ENCODE data around the gene INPP5B. TPM values are rescaled to one million over a fixed set of nuclear protein-coding genes. Genes with fewer than 3 reads are reported as not detected.
"Not testable (repeated sequence)": the region's sequence is repeated elsewhere in the genome, so short reads cannot be mapped to it uniquely, and the experiment has no call there.

INPP5B gene
- total and polyA plus RNA-seq, 11 donors: 6.5 to 16.2 (median 12.1) TPM

- WGBS, 4 donors: 50 to 55% (median 55%) methylated on average over 6 of the region's 6 CpGs
- H3K9me3 ChIP-seq, H3K4me3 ChIP-seq, H3K27ac ChIP-seq, H3K27me3 ChIP-seq, H3K4me1 ChIP-seq, DNase-seq: not testable (repeated sequence)
- TF ChIP-seq CTCF (IDR thresholded peaks at IDR 0.05): peak in 11 of 12 donors; percentile 44 to 73 (median 60)
- intact Hi-C loops (cut with DNase I): loop anchor here in 9 of 10 donors (2.0 to 5.0 kb wide), 4 partner anchors 82 to 88 kb away; no protein-coding TSS in a partner anchor
- peaks cover 0 to 97% (median 88%) of the 10 kb centered on the region in 9 donors for H3K36me3 ChIP-seq
- ATAC-seq: peak in 3 of 4 donors; percentile 49 to 66 (median 52)
Measured at GRCh38 chr1:37975083-37975482, 28.2 kb upstream of the INPP5B start.

GRCh38 chr1:37974567-37974966 is 27.7 kb upstream of the INPP5B start:
- ATAC-seq: no peak
- WGBS, 4 donors: 96 to 97% (median 97%) methylated on average over 5 of the region's 5 CpGs
- Histone ChIP-seq H3K27me3 (no peaks in the 10 kb centered on the region), H3K27ac (no peak overlapping the region), H3K9me3 (no peaks in the 10 kb centered on the region), H3K36me3 (peaks cover 0 to 97% (median 88%) of the 10 kb centered on the region in 9 donors), H3K4me1 (peaks cover 0 to 5% (median 0%) of the 10 kb centered on the region in 12 donors), H3K4me3 (no peak overlapping the region)
- TF ChIP-seq POLR2A (IDR thresholded peaks at IDR 0.05): no peak
- TF ChIP-seq CTCF (IDR thresholded peaks at IDR 0.05): no peak
- intact Hi-C loops (cut with DNase I): loop anchor here in 2 of 10 donors (2.0 kb wide), 2 partner anchors 82 to 86 kb away; no protein-coding TSS in a partner anchor
- no peak for DNase-seq

- H3K4me3 ChIP-seq, H3K9me3 ChIP-seq, H3K27ac ChIP-seq, H3K27me3 ChIP-seq, DNase-seq, H3K4me1 ChIP-seq, ATAC-seq: not testable (repeated sequence)
- 92 to 96% (median 96%) methylated on average over 5 of the region's 5 CpGs for WGBS, 4 donors
- intact Hi-C loops (cut with DNase I): loop anchor here in 2 of 10 donors (2.0 kb wide), 2 partner anchors 81 to 85 kb away; no protein-coding TSS in a partner anchor
- H3K36me3 ChIP-seq: peaks cover 0 to 97% (median 88%) of the 10 kb centered on the region in 9 donors
Measured at GRCh38 chr1:37973684-37974083, 26.8 kb upstream of the INPP5B start.

- no peak overlapping the region for H3K4me3 ChIP-seq
- H3K4me1 ChIP-seq: no peaks in the 10 kb centered on the region
- no peaks in the 10 kb centered on the region for H3K27me3 ChIP-seq
- no peak overlapping the region for H3K27ac ChIP-seq
- ATAC-seq (no peak), DNase-seq (no peak)
- no peak for TF ChIP-seq CTCF (IDR thresholded peaks at IDR 0.05)
- no peak for TF ChIP-seq POLR2A (IDR thresholded peaks at IDR 0.05)
- 91 to 97% (median 94%) methylated on average over 4 of the region's 4 CpGs for WGBS, 4 donors
- H3K36me3 ChIP-seq: peaks cover 0 to 94% (median 84%) of the 10 kb centered on the region in 9 donors
- no peaks in the 10 kb centered on the region for H3K9me3 ChIP-seq
- intact Hi-C loops (cut with DNase I): no loop called here
Measured at GRCh38 chr1:37965301-37965700, 18.4 kb upstream of the INPP5B start.

GRCh38 chr1:37964106-37964505 is 17.3 kb upstream of the INPP5B start:
- H3K4me3 ChIP-seq; H3K27ac ChIP-seq; intact Hi-C loops (cut with DNase I); H3K27me3 ChIP-seq; H3K4me1 ChIP-seq; H3K9me3 ChIP-seq; ATAC-seq; DNase-seq: not testable (repeated sequence)
- WGBS, 4 donors: 87 to 94% (median 87%) methylated on average over 12 of the region's 12 CpGs
- H3K36me3 ChIP-seq: peaks cover 0 to 96% (median 86%) of the 10 kb centered on the region in 9 donors

All from heart left ventricle (tissue), 16 donors.